ENCODE results near the gene SETBP1.

Gene SETBP1

DNA sequence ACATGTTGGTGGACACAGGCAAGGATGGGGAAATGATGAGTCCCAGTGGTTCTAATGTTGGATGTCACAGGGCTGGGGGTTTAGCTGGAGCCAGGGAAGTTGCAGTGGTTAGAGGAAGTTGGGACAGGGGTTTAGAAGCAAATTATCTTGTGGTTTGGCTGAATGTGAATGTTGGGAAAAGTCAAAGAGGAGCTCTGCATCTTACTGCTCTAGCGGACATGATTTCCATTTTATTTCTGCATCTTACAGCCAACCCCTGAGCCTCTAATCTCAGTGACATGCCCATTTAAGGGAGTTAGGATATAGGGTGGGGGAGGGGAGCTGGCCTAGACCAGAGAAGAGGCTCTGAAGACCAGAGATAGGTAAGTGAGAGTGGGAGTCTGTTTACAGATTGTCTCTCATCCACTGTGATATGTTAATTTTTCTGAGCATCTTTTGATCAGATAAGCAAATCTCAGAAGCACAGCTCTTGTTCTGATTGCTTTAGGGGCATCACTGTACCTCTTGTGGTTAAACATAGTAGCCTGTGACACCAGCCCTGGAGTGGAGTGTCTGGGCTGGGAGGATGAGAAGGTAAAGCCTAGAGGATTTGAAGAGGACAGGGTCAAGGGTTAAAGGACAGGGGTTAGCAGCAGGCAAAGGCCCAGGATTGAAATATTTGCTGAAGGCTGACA is 43.6 kb downstream of the SETBP1 start:
- TF ChIP-seq, protein P1, sequence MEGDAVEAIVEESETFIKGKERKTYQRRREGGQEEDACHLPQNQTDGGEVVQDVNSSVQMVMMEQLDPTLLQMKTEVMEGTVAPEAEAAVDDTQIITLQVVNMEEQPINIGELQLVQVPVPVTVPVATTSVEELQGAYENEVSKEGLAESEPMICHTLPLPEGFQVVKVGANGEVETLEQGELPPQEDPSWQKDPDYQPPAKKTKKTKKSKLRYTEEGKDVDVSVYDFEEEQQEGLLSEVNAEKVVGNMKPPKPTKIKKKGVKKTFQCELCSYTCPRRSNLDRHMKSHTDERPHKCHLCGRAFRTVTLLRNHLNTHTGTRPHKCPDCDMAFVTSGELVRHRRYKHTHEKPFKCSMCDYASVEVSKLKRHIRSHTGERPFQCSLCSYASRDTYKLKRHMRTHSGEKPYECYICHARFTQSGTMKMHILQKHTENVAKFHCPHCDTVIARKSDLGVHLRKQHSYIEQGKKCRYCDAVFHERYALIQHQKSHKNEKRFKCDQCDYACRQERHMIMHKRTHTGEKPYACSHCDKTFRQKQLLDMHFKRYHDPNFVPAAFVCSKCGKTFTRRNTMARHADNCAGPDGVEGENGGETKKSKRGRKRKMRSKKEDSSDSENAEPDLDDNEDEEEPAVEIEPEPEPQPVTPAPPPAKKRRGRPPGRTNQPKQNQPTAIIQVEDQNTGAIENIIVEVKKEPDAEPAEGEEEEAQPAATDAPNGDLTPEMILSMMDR (IDR thresholded peaks at IDR 0.05; ENCODE audit: insufficient read depth, missing control alignments), result no peak
- DNase-seq (ENCODE audit: insufficient read length, low spot score), result no peak
- no peak for FAIRE-seq

DNA sequence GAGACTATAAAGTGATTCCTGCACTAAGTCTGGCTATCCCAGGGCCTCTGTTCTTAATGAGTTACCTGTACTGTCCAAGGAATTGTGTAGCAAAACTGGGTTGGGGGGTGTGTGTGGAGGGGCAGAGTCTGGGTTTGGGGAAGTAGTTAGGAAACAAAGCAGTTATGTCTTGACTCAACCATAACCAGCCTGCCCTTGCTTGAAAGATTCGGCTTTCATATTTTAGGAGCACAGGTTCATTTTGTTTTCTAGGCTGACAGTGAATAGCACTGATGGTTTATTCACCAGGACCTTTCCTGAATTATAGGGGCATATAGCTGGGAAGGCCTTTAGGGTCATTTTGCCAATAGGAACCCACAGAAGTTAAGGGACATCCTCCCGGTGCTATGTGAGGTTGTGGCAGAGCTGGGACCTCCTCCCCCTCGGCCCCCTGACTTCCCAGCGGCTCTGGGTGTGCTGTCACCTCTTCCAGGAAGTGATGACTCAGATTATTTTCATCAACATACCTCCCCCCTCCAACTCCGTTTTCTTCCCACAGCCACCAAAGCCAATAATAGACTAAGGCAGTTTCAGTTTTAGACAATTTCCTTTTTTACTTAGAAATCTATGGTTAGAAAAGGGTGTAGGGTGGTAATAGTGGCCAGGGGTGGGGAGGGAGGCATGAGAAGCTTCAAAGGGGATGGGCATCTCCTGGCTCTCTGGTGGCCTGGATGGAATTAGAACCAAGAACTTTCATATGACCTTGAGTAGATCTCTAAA is 44.8 kb downstream of the SETBP1 start:
- TF ChIP-seq, protein P1 (IDR thresholded peaks at IDR 0.05; ENCODE audit: insufficient read depth, missing control alignments), result no peak
- FAIRE-seq, result no peak
- DNase-seq (ENCODE audit: insufficient read length, low spot score), result no peak

DNA sequence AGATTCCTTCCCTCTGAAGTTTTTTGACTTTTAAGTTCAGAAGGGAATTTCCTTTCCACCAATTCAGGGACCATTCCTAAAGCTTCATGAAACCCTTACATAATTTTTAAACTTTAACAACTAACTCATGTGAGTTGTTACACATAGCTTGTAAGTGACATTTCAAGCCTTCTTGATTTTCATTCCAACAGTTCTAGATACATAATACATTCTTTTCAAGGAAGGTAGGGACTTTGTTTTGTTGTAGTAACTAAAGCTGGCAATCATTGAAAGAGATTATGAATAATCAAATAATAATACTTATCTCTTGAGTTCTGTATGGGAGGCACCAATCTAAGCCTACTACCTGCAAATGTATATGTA is 45.4 kb downstream of the SETBP1 start:
- TF ChIP-seq, protein P1 (IDR thresholded peaks at IDR 0.05; ENCODE audit: insufficient read depth, missing control alignments), result no peak
- FAIRE-seq, result no peak

DNA sequence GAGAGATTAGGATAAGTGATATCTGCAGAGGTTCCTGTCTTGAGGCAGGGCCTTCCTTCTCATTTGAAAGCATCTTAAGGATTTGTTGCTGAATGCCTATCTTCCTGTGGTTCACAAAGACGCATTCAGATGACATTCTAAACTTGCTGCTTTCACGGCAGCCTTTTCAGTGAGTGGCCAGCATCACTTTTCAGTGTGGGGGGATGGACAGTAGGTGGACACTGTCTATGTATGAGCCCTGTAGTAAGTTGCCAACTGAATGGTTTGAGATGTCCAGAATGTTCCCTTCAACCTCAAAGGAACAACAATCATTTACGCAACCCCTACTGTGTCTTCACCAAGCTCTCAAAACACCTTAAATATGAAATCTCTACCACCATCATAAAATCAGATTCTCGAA is 46.6 kb downstream of the SETBP1 start:
- TF ChIP-seq, protein P1 (IDR thresholded peaks at IDR 0.05; ENCODE audit: insufficient read depth, missing control alignments), result no peak
- FAIRE-seq (no peak), DNase-seq (ENCODE audit: insufficient read length, low spot score) (no peak)

More for the DNA sequence above, 45.4 kb downstream of the SETBP1 start:
- DNase-seq (ENCODE audit: insufficient read length, low spot score), result no peak

DNA sequence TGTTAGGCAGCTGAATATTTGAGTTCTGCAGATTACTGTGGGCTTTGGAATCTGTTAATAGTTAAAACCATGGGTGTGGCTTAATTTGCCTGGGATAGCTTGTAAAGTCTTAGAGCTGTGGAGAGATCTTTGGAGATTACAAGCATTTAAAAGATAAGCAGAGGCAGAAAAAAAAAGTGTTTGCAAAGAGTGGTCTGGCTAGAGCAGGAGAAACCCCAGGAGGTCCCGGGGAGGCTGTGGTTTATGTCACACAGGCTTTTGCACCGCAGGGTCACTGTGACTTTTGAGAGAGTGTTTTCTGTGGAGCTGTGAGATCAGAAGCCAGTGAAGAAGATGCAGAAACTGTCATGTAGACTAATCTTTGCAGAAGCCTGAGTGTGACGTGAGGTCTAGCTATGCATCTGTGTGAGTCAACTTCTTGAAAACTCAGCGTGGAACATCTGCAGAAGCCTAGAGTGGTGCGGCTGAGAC is 49.0 kb downstream of the SETBP1 start:
- TF ChIP-seq, protein P1 (IDR thresholded peaks at IDR 0.05; ENCODE audit: insufficient read depth, missing control alignments), result no peak
- DNase-seq (ENCODE audit: insufficient read length, low spot score) (no peak), FAIRE-seq (no peak)

DNA sequence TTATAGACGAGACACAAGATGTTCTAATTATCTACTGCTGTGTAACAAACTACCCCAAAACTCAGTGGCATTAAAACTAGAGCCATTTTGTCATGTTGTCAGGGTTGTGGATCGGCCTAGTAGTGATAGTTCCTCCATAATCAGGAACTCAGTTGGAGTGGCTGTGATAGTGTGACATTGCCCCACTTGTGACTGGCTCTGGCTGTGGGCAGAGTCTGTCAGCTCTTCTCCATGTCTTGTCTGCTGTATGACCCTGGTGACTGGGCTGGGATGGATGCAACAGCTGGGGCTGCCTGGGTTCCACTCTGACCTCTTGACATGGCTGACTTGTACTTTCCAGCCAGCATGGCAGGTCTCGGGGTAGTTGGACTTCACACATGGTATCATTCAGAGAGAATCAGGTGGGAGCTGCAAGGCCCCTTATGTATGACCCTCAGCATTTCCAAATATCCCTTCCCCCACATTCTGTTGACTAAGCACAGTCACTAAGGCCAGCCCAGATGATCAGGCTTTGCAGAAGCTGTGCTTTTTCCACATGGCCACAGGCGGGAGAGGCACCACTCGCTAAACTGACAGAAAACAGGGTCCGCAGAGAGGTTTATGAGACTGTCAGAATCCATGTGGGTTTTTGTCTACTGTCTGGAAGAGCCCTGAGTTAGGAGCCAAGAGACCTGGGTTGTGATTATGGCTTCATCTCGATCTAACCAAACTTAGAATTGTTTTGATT is 50.3 kb downstream of the SETBP1 start:
- TF ChIP-seq, protein P1 (IDR thresholded peaks at IDR 0.05; ENCODE audit: insufficient read depth, missing control alignments), result no peak
- DNase-seq (ENCODE audit: insufficient read length, low spot score), result no peak
- FAIRE-seq, result no peak
